Hematopoietic multipotent progenitor cell treated with erythropoietin and hydrocortisone succinate and interleukin-3 and kit ligand, for 15 days (in vitro differentiated cells): Measurements from ENCODE around the gene TOM1L2.
"Not testable (repeated sequence)": the region's sequence is repeated elsewhere in the genome, so short reads cannot be mapped to it uniquely, and the experiment has no call there.

Source experiments
- DNase-seq: peaks from one replicate; pipeline ENCODE4 v3.0.0-alpha.2; 2015; ENCODE audit warnings: low spot score

TOM1L2 gene

GRCh38 chr17:17943281-17943984 is 28.8 kb downstream of the TOM1L2 start:
- DNase-seq = no peak

- no peak for DNase-seq
Observed at GRCh38 chr17:17942846-17943245, 29.4 kb downstream of the TOM1L2 start.

- DNase-seq = no peak
Observed at GRCh38 chr17:17941015-17941414, 31.2 kb downstream of the TOM1L2 start.

- DNase-seq = no peak
Observed at GRCh38 chr17:17940441-17940911, 31.7 kb downstream of the TOM1L2 start.

GRCh38 chr17:17939941-17940340 is 32.3 kb downstream of the TOM1L2 start:
- not testable (repeated sequence) for DNase-seq

GRCh38 chr17:17938388-17939107 is 33.7 kb downstream of the TOM1L2 start:
- DNase-seq = no peak

- DNase-seq = no peak
Observed at GRCh38 chr17:17937958-17938357, 34.2 kb downstream of the TOM1L2 start.

GRCh38 chr17:17937201-17937853 is 34.9 kb downstream of the TOM1L2 start:
- DNase-seq = no peak

GRCh38 chr17:17935321-17936271 is 36.6 kb downstream of the TOM1L2 start:
- DNase-seq = no peak

- DNase-seq = no peak
Observed at GRCh38 chr17:17934806-17935205, 37.4 kb downstream of the TOM1L2 start.

GRCh38 chr17:17934214-17934613 is 38.0 kb downstream of the TOM1L2 start:
- no peak for DNase-seq

GRCh38 chr17:17933775-17934174 is 38.4 kb downstream of the TOM1L2 start:
- no peak for DNase-seq

- no peak for DNase-seq
Observed at GRCh38 chr17:17931159-17931558, 41.0 kb downstream of the TOM1L2 start.

- no peak for DNase-seq
Observed at GRCh38 chr17:17930674-17931073, 41.5 kb downstream of the TOM1L2 start.

GRCh38 chr17:17929655-17930380 is 42.4 kb downstream of the TOM1L2 start:
- DNase-seq = no peak

GRCh38 chr17:17928398-17929287 is 43.6 kb downstream of the TOM1L2 start:
- DNase-seq = no peak

GRCh38 chr17:17926840-17927449 is 45.3 kb downstream of the TOM1L2 start:
- no peak for DNase-seq

- no peak for DNase-seq
Observed at GRCh38 chr17:17926036-17926435, 46.2 kb downstream of the TOM1L2 start.

GRCh38 chr17:17924857-17925250 is 47.3 kb downstream of the TOM1L2 start:
- DNase-seq = no peak
